ENCODE results near the gene RRBP1. TPM values are rescaled to one million over a fixed set of nuclear protein-coding genes. Genes with fewer than 3 reads are reported as not detected.

Gene RRBP1
- total and polyA plus RNA-seq, 2 donors = 80.1 to 147 TPM

GRCh38 chr20:17701826-17702225, 19.8 kb upstream of the RRBP1 start:
- DNase-seq (ENCODE audit: extremely low spot score) = no peak
- no peaks in the 10 kb centered on the region for H3K4me1 ChIP-seq (ENCODE audit: insufficient read depth)
- H3K4me3 ChIP-seq (ENCODE audit: low read depth, low read length) = no peak overlapping the region
- WGBS = 86% methylated on average over 4 of the region's 4 CpGs
- H3K36me3 ChIP-seq (ENCODE audit: insufficient read depth) = no peaks in the 10 kb centered on the region
- no peak overlapping the region for H3K27ac ChIP-seq (ENCODE audit: low read depth)

- Histone ChIP-seq H3K36me3 (ENCODE audit: insufficient read depth) (no peaks in the 10 kb centered on the region), H3K27ac (ENCODE audit: low read depth) (no peak overlapping the region), H3K4me3 (ENCODE audit: low read depth, low read length) (no peak overlapping the region), H3K4me1 (ENCODE audit: insufficient read depth) (no peaks in the 10 kb centered on the region)
- DNase-seq (ENCODE audit: extremely low spot score) = no peak
- 94% methylated on average over 7 of the region's 7 CpGs for WGBS
Measured at GRCh38 chr20:17700637-17701036, 18.6 kb upstream of the RRBP1 start.

- DNase-seq (ENCODE audit: extremely low spot score) = no peak
- 91% methylated on average over 3 of the region's 3 CpGs for WGBS
- Histone ChIP-seq H3K27ac (ENCODE audit: low read depth) (no peak within 1 kb of the TSS), H3K4me1 (ENCODE audit: insufficient read depth) (no peaks in the 10 kb centered on the region), H3K4me3 (ENCODE audit: low read depth, low read length) (no peak within 1 kb of the TSS), H3K36me3 (ENCODE audit: insufficient read depth) (no peaks in the 10 kb centered on the region)
Measured at GRCh38 chr20:17699931-17700351, 17.9 kb upstream of the RRBP1 start, which contains the start of gene BANF2. TSS of gene BANF2 (plus strand) at chr20:17699966. CDS start at chr20:17725026, 25,060 bp downstream.

GRCh38 chr20:17698384-17698783, 16.3 kb upstream of the RRBP1 start:
- DNase-seq (ENCODE audit: extremely low spot score) = no peak
- H3K36me3 ChIP-seq (ENCODE audit: insufficient read depth) = no peaks in the 10 kb centered on the region
- H3K27ac ChIP-seq (ENCODE audit: low read depth) = no peak overlapping the region
- 63% methylated on average over 5 of the region's 5 CpGs for WGBS
- no peaks in the 10 kb centered on the region for H3K4me1 ChIP-seq (ENCODE audit: insufficient read depth)
- H3K4me3 ChIP-seq (ENCODE audit: low read depth, low read length) = no peak overlapping the region

- 94% methylated on average over 1 of the region's 1 CpG for WGBS
- no peak overlapping the region for H3K27ac ChIP-seq (ENCODE audit: low read depth)
- DNase-seq (ENCODE audit: extremely low spot score) = no peak
- H3K4me1 ChIP-seq (ENCODE audit: insufficient read depth) = no peaks in the 10 kb centered on the region
- no peaks in the 10 kb centered on the region for H3K36me3 ChIP-seq (ENCODE audit: insufficient read depth)
- no peak overlapping the region for H3K4me3 ChIP-seq (ENCODE audit: low read depth, low read length)
Measured at GRCh38 chr20:17697171-17697570, 15.1 kb upstream of the RRBP1 start.

GRCh38 chr20:17696287-17696686, 14.2 kb upstream of the RRBP1 start:
- H3K4me3 ChIP-seq (ENCODE audit: low read depth, low read length) = no peak overlapping the region
- DNase-seq (ENCODE audit: extremely low spot score) = no peak
- no peak overlapping the region for H3K27ac ChIP-seq (ENCODE audit: low read depth)
- 95% methylated on average over 1 of the region's 1 CpG for WGBS
- no peaks in the 10 kb centered on the region for H3K4me1 ChIP-seq (ENCODE audit: insufficient read depth)
- no peaks in the 10 kb centered on the region for H3K36me3 ChIP-seq (ENCODE audit: insufficient read depth)

- no peak overlapping the region for H3K4me3 ChIP-seq (ENCODE audit: low read depth, low read length)
- DNase-seq (ENCODE audit: extremely low spot score) = no peak
- 88% methylated on average over 3 of the region's 3 CpGs for WGBS
- no peaks in the 10 kb centered on the region for H3K4me1 ChIP-seq (ENCODE audit: insufficient read depth)
- no peaks in the 10 kb centered on the region for H3K36me3 ChIP-seq (ENCODE audit: insufficient read depth)
- no peak overlapping the region for H3K27ac ChIP-seq (ENCODE audit: low read depth)
Measured at GRCh38 chr20:17694767-17695166, 12.7 kb upstream of the RRBP1 start.

GRCh38 chr20:17693444-17694001, 11.5 kb upstream of the RRBP1 start:
- DNase-seq (ENCODE audit: extremely low spot score) = no peak
- no peaks in the 10 kb centered on the region for H3K4me1 ChIP-seq (ENCODE audit: insufficient read depth)
- H3K36me3 ChIP-seq (ENCODE audit: insufficient read depth) = no peaks in the 10 kb centered on the region
- H3K27ac ChIP-seq (ENCODE audit: low read depth) = no peak overlapping the region
- 76% methylated on average over 18 of the region's 18 CpGs for WGBS
- H3K4me3 ChIP-seq (ENCODE audit: low read depth, low read length) = no peak overlapping the region

GRCh38 chr20:17691758-17692157, 9.7 kb upstream of the RRBP1 start:
- no peak overlapping the region for H3K4me3 ChIP-seq (ENCODE audit: low read depth, low read length)
- no peak overlapping the region for H3K27ac ChIP-seq (ENCODE audit: low read depth)
- H3K4me1 ChIP-seq (ENCODE audit: insufficient read depth) = no peaks in the 10 kb centered on the region
- DNase-seq (ENCODE audit: extremely low spot score) = no peak
- no peaks in the 10 kb centered on the region for H3K36me3 ChIP-seq (ENCODE audit: insufficient read depth)
- 89% methylated on average over 2 of the region's 2 CpGs for WGBS

- no peak overlapping the region for H3K4me3 ChIP-seq (ENCODE audit: low read depth, low read length)
- DNase-seq (ENCODE audit: extremely low spot score) = no peak
- no peaks in the 10 kb centered on the region for H3K4me1 ChIP-seq (ENCODE audit: insufficient read depth)
- no peak overlapping the region for H3K27ac ChIP-seq (ENCODE audit: low read depth)
- no peaks in the 10 kb centered on the region for H3K36me3 ChIP-seq (ENCODE audit: insufficient read depth)
- 83% methylated on average over 2 of the region's 2 CpGs for WGBS
Measured at GRCh38 chr20:17690144-17690543, 8.1 kb upstream of the RRBP1 start.

- no peaks in the 10 kb centered on the region for H3K36me3 ChIP-seq (ENCODE audit: insufficient read depth)
- DNase-seq (ENCODE audit: extremely low spot score) = no peak
- 17% methylated on average over 2 of the region's 2 CpGs for WGBS
- no peaks in the 10 kb centered on the region for H3K4me1 ChIP-seq (ENCODE audit: insufficient read depth)
- H3K4me3 ChIP-seq (ENCODE audit: low read depth, low read length) = no peak overlapping the region
- H3K27ac ChIP-seq (ENCODE audit: low read depth) = no peak overlapping the region
Measured at GRCh38 chr20:17688965-17689364, 6.9 kb upstream of the RRBP1 start.

- WGBS = 92% methylated on average over 3 of the region's 3 CpGs
- DNase-seq (ENCODE audit: extremely low spot score) = no peak
- Histone ChIP-seq H3K27ac (ENCODE audit: low read depth) (no peak overlapping the region), H3K4me1 (ENCODE audit: insufficient read depth) (no peaks in the 10 kb centered on the region), H3K36me3 (ENCODE audit: insufficient read depth) (no peaks in the 10 kb centered on the region), H3K4me3 (ENCODE audit: low read depth, low read length) (no peak overlapping the region)
Measured at GRCh38 chr20:17687800-17688199, 5.8 kb upstream of the RRBP1 start.

GRCh38 chr20:17685168-17685567, 3.1 kb upstream of the RRBP1 start:
- 33% methylated on average over 1 of the region's 1 CpG for WGBS

GRCh38 chr20:17684077-17684888, 2.2 kb upstream of the RRBP1 start:
- no peak for DNase-seq (ENCODE audit: extremely low spot score)
- Histone ChIP-seq H3K4me3 (ENCODE audit: low read depth, low read length) (no peak overlapping the region), H3K4me1 (ENCODE audit: insufficient read depth) (no peaks in the 10 kb centered on the region), H3K36me3 (ENCODE audit: insufficient read depth) (no peaks in the 10 kb centered on the region), H3K27ac (ENCODE audit: low read depth) (no peak overlapping the region)
- 79% methylated on average over 13 of the region's 13 CpGs for WGBS

More at GRCh38 chr20:17685168-17685567, 3.1 kb upstream of the RRBP1 start:
- Histone ChIP-seq H3K27ac (ENCODE audit: low read depth) (no peak overlapping the region), H3K4me3 (ENCODE audit: low read depth, low read length) (no peak overlapping the region), H3K36me3 (ENCODE audit: insufficient read depth) (no peaks in the 10 kb centered on the region), H3K4me1 (ENCODE audit: insufficient read depth) (no peaks in the 10 kb centered on the region)
- DNase-seq (ENCODE audit: extremely low spot score) = no peak
